Body of pancreas (tissue), 4 donors: Measurements from ENCODE around the gene RPL7L1.

Experiments
- POLR2A ChIP-seq, 3 donors: fragments of 450-650 bp; IDR thresholded peaks; one replicate each; pipeline ENCODE4 v1.6.1; 2016; ENCODE audit warnings: antibody characterized with exemption in 3 of 3, mild to moderate bottlenecking in 2 of 3
- TF ChIP-seq, protein P1 (sequence below), 7 experiments: fragments of 450-650 bp in 4 of 7; fragments of 200-600 bp in 3 of 7; sonication (generic) in 3 of 7; IDR thresholded peaks; one replicate each; pipeline ENCODE4 v1.5.1; 2016 to 2019; ENCODE audit warnings: antibody characterized with exemption in 7 of 7

DNA sequence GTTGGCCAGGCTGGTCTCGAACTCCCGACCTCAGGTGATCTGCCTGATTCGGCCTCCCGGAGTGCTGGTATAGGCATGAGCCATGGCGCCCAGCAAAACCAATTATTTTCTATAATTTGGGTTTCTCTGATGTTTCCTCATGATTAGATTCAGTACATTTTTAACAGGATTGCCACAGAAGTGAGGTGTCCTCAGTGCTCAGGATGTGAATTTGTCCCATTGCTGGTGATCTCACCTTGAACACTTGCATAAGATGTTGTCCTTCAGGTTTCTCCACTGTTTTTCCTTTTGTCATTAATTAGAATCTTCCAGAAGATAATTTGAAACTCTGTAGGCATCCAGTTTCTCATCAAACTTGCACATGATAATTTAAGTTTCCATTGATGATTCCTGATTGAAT, 45.4 kb upstream of the RPL7L1 start:
- TF ChIP-seq, protein P1, sequence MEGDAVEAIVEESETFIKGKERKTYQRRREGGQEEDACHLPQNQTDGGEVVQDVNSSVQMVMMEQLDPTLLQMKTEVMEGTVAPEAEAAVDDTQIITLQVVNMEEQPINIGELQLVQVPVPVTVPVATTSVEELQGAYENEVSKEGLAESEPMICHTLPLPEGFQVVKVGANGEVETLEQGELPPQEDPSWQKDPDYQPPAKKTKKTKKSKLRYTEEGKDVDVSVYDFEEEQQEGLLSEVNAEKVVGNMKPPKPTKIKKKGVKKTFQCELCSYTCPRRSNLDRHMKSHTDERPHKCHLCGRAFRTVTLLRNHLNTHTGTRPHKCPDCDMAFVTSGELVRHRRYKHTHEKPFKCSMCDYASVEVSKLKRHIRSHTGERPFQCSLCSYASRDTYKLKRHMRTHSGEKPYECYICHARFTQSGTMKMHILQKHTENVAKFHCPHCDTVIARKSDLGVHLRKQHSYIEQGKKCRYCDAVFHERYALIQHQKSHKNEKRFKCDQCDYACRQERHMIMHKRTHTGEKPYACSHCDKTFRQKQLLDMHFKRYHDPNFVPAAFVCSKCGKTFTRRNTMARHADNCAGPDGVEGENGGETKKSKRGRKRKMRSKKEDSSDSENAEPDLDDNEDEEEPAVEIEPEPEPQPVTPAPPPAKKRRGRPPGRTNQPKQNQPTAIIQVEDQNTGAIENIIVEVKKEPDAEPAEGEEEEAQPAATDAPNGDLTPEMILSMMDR (IDR thresholded peaks at IDR 0.05): no peak
- no peak for TF ChIP-seq POLR2A (IDR thresholded peaks at IDR 0.05)
